Stimulated activated CD4-positive, alpha-beta T cell treated with anti-CD3 and anti-CD28 coated beads, Interleukin-4, amount 100 ng/mL, for 24 hours (primary cell): ENCODE data around the gene DEPP1.

ENCODE experiments used
- DNase-seq: peaks from one replicate; pipeline ENCODE4 v3.0.0-alpha.2; 2020

The DEPP1 gene

GRCh38 chr10:44978213-44978569 lies 418 bp downstream of the DEPP1 start:
- no peak for DNase-seq

DNA sequence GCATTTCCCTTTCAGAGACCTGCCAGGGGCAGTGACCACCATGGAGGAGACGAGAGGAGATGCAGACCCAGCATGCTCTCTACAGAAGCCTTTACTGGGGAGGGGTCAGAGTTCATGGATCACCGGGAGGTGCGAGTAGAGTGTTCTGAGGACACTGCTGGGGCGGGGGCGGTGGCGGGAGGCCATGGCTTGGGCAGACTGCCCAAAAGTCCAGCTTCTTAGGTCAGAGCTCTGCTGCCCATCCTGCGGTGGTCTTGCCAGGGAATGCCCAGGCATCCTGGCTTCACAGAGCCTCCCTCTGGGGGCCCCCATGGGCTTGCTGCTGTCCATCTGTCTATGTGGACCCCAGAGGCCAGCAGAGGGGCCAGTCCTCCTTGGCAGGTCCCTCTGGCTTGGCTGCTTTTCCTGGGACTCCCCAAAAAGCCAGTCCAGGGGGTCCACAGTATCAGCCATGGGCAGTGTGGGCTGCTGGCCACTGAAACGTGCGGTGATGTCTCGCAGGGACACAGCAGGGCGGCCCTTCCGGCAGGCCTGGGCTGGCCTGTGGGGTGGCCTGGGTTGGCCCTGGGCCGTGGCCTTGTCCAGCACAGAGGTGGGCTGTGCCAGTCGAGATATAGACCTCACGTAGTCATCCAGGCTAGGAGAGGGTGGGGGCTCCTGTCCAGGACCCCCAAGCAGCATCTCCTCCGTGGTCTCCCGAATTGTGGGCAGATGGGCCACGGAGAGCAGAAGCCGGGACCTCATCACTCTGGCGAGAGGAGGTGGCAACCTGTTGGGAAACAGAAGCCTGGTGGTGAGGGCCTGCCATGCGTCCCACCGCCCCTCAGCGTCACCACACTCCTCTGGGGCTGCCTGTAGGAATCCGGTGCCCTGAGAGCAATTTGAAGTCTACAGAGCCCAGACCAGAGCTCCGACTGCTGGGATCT lies 1.1 kb downstream of the DEPP1 start:
- DNase-seq: no peak

- no peak for DNase-seq
Observed at GRCh38 chr10:44976352-44977198, 2.0 kb downstream of the DEPP1 start.

DNA sequence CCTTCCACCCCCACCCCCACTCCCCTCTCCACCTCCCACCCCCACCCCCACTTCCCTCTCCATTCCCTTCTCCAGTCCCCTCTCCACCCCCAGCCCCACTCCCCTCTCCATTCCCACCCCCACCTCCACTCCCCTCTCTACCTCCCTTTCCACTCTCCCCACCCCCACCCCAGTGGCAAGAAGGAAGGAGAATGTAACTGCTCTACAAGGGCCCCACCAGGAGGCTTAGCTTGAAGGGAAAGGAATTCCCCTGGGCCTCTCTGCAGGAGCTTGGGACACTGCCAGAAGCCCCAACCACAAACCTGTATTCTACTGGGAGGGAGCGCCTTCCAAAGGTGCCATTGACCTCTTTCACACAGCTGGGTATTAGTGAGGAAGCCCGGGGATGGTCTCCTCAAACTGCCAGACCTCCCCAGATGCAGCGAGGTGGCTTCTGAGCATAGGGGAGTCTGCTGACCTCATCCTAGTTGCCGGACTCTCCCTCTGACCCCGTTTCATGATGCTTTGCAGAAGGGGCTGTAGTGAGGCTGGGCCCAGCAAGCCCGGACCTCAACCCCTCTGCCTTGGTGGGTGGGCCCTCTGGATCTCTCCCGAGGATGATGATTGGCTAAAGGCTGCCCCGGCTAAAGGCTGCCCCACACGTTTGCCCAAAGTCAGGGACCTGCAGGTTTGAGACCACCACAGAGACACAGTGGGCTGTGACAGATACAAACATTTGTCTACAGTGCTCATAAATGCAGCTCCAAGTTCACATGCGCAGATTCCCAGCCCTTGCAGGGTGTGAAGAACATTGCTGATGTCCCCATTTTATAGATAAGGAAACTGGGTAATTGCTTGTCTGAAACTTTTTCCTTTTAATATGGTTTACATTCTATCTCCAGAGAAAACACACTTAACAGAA lies 2.9 kb downstream of the DEPP1 start:
- no peak for DNase-seq

DNA sequence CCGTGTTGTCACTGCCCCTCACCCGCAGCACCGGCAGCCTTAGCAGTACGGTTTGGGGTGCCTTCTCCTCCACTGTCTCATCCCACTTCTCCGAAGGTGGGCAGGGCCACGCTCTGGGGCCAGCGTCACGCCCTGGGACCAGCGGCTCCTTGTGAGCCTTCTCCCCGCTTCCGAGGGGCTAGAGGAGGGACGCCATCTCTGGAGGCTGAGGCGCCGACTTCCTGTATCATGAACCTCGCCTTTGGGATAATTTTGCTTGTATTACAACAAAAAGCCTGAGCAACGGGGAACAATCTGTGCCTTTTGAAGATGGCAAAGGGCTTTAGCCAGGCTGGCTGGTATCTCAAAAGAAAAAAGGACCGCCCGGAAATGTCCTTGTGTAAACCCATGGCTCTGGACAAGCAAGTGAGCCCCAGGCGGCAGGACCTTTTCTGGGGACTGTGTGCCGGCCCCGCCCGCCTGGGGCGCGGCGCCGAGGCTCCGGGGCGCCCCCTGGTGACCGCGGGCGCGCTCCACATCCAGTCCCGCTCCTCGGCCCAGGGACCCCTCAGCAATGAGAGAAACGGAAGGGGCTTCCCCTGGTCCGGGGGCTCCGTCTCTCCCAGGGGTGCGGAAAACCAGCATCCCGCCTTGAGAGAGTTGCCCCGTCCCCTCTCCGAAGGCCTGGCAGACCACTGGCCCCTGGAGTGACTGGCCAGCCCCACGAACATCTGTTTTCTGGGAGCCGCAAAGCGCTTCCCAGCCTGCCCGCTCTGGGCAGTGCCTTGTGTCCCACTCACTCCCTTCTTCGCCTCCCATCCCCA lies 3.8 kb downstream of the DEPP1 start:
- DNase-seq: peak; percentile 59

DNA sequence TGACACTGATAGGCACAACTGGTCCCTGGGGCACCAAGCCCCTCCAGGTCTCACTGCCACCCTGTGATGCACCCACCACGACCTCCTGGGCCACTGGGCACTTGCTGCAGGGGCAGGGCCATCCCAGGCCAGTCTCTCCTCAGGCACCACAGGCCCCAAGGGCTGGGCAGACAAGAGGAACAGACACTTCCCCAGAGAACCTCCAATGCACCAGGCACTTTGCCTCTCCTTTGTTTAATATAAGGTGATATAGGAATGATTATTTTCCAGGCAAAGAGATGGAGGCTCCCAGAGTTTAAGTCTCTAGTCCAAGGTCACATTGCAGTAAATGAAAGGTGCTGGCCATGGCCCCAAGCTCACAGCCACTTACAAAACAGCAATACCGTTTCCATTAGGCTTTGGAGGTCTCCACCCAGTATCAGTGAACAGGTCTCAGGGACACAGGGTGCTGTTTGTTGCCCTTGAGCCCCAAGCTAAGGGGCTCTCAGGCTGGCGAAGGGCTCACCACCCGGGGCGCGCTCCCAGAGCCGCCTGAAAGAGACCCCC lies 4.5 kb downstream of the DEPP1 start:
- no peak for DNase-seq

GRCh38 chr10:44973323-44974081 lies 5.1 kb downstream of the DEPP1 start:
- no peak for DNase-seq

- DNase-seq: no peak
Observed at GRCh38 chr10:44972874-44973306, 5.7 kb downstream of the DEPP1 start.

GRCh38 chr10:44971935-44972757 lies 6.5 kb downstream of the DEPP1 start:
- no peak for DNase-seq

DNA sequence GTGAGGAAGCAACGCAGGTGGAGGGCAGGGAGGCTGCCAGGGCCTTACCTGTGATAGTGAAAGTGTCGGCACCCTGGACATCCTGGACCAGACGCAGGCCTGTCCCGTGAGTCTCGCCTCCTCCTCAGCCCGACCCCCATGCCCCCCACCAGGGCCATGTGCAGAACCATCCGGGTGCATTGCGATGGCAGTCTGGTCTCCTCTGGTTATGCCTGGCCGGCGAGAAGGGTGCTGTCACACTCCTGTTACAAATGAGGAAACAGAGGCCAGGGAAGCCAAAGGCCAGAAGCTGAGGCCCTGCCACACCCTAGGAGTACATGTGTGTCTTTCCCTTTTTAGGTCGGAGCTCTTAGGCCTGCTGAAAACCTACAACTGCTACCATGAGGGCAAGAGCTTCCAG lies 7.2 kb downstream of the DEPP1 start:
- no peak for DNase-seq

DNA sequence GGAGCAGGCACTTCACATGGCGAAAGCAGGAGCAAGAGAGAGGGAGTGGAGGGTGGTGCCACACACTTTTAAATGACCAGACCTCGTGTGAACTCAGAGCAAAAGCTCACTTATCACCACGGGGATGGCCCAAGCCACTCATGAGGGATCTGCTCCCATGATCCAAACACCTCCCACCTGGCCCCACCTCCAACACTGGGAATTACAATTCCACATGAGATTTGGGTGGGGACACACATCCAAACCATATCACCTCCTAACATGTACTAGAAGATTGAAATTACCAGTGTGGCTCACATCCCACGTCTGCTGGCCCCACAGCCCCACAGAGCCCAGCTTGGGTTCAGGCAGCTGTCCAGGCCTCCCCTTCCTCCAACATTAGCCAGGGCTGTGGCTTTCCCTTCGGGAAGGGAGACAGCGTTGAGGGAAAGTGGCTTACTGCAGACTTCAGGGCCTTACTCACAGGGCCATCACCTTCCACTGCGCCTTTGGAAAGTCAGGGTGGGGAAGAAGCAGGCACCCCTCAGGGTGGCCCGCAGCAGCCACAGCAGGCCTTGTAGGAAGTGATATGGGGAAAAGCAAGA lies 7.7 kb downstream of the DEPP1 start:
- no peak for DNase-seq

DNA sequence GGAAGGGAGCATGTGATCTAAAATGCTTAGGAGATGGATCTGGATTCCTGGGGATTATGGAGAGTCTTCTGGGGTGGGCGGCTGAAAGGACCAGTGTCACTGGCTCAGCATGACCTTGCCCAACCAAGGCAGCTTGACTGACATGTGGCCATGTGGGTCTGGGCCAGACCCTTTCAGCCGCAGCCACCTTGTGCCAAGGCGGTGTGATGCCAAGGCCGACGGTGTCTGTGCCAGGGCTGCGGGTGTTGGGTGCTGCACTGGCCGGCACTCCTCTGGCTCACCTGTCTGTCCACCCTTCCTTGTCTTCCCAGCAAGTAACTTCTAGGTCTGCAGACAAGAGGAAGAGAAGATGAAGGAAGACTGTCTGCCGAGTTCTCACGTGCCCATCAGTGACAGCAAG lies 8.8 kb downstream of the DEPP1 start:
- DNase-seq: no peak

- DNase-seq: no peak
Observed at GRCh38 chr10:44968500-44969400, 9.9 kb downstream of the DEPP1 start.

GRCh38 chr10:44968091-44968490 lies 10.5 kb downstream of the DEPP1 start:
- DNase-seq: no peak

GRCh38 chr10:44967616-44968015 lies 11.0 kb downstream of the DEPP1 start:
- DNase-seq: no peak

DNA sequence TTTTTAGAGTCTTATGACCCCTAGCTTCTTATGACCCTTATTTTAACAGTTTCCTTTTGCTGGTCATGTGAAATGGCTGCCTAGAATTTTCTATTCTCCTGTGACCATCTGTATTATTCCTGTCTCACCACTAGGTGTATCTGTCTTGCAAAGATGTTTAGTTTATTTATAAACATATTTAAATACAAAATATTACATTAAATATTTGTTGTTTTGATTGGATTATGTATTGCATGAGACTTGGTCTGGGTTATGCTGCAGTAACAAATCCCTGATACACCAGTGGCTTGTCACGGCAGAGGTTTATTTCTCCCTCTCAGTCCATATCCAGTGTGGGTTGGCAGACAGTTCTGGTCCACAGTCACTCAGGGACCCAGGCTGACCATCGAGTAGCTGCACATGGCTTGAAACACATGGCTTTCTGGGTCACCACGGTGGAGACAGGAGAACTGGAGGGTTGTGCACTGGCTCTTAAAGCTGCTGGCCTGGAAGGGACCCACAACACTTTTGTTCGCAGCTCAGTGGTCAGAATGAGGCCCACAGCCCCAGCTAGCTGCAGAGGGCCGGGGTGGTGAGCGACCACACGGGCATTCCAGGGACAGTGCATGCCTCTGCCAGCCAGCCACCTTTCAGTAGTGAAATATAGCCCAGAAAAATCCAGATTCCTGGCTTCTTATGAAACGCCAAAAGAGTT lies 11.6 kb downstream of the DEPP1 start:
- no peak for DNase-seq

GRCh38 chr10:44966129-44966815 lies 12.3 kb downstream of the DEPP1 start:
- no peak for DNase-seq
